Prostate gland (tissue), 2 donors: ENCODE results near the gene MRPL1. TPM values are rescaled to one million over a fixed set of nuclear protein-coding genes. Genes with fewer than 3 reads are reported as not detected.
A peak's percentile ranks its signal among the peaks of the same experiment; 100 is the strongest.

ENCODE experiments used
- DNase-seq: peaks from one replicate; pipeline ENCODE4 v3.0.0-alpha.2; 2019; ENCODE audit warnings: low spot score
- H3K27ac ChIP-seq, 2 donors: fragments of 200-600 bp; sonication (generic); 2 replicates each; pipeline ENCODE4 v1.5.1; 2017 to 2019
- H3K27me3 ChIP-seq: fragments of 200-600 bp; sonication (generic); replicated peaks from 2 replicates; pipeline ENCODE4 v1.5.1; 2019; ENCODE audit not compliant: insufficient read depth
- H3K36me3 ChIP-seq, 2 donors: fragments of 200-600 bp; sonication (generic); 1 replicate in 1 of 2; 2 replicates in 1 of 2; pipeline versions ENCODE4 v1.5.1 to v1.8.1; 2017 to 2019
- H3K4me1 ChIP-seq: fragments of 200-600 bp; sonication (generic); replicated peaks from 2 replicates; pipeline ENCODE4 v1.5.1; 2019
- H3K4me3 ChIP-seq, 2 donors: fragments of 200-600 bp; sonication (generic); 2 replicates each; pipeline ENCODE4 v1.5.1; 2017 to 2019
- H3K9me3 ChIP-seq: fragments of 200-600 bp; sonication (generic); 2 replicates; pipeline ENCODE4 v1.5.1; 2017
- CTCF ChIP-seq, 4 experiments: fragments of 200-600 bp in 2 of 4; fragments of 450-650 bp in 2 of 4; sonication (generic) in 2 of 4; IDR thresholded peaks; 1 replicate in 3 of 4; 2 replicates in 1 of 4; pipeline ENCODE4 v1.5.1; 2016 to 2019; ENCODE audit warnings: antibody characterized with exemption in 4 of 4, mild to moderate bottlenecking in 2 of 4, moderate library complexity in 2 of 4
- POLR2A ChIP-seq: fragments of 450-650 bp; IDR thresholded peaks from one replicate; pipeline ENCODE4 v1.6.1; 2016; ENCODE audit warnings: antibody characterized with exemption, mild to moderate bottlenecking
- POLR2AphosphoS5 ChIP-seq: sonication (generic); formaldehyde crosslinking; IDR thresholded peaks from one replicate; pipeline ENCODE4 v1.6.1; 2017; ENCODE audit warnings: antibody characterized with exemption
- WGBS: methylation state at CpG from one replicate; pipeline ENCODE4 v1.1.5; 2018; 5-methylcytosine and 5-hydroxymethylcytosine counted together
- intact Hi-C: fragments of 100-400 bp; cut with DNase I; formaldehyde crosslinking; loops from one replicate; pipeline ENCODE4 v1.14.2; 2022
- total RNA-seq, 2 donors: library from RNA; depleted of rRNA; stranded (reverse); fragments of >200 nt; gene quantifications; one replicate each; pipeline ENCODE4 v1.1.0, GENCODE V29; 2016

MRPL1 gene
- total RNA-seq, 2 donors from 2014 or later: 9.1 to 21.4 TPM

GRCh38 chr4:77921701-77922100 lies 59.1 kb downstream of the MRPL1 start:
- Histone ChIP-seq H3K9me3 (no peaks in the 10 kb centered on the region), H3K4me3 (no peak overlapping the region), H3K27me3 (no peaks in the 10 kb centered on the region), H3K4me1 (peaks cover 7% of the 10 kb centered on the region), H3K27ac (peak overlapping the region; percentile 15 to 60), H3K36me3 (no peaks in the 10 kb centered on the region)
- TF ChIP-seq POLR2AphosphoS5 (peak; percentile 83), POLR2A (no peak)
- 29% methylated on average over 5 of the region's 5 CpGs for WGBS
- intact Hi-C loops: no loop called here
- no peak for DNase-seq

- peak overlapping the region in 1 of 2 donors; percentile 60 for H3K27ac ChIP-seq
- 94% methylated on average over 4 of the region's 4 CpGs for WGBS
- intact Hi-C loops: no loop called here
Measured at GRCh38 chr4:77922158-77923094, 59.8 kb downstream of the MRPL1 start.

GRCh38 chr4:77927991-77928925 lies 65.6 kb downstream of the MRPL1 start:
- H3K4me3 ChIP-seq: no peak overlapping the region
- H3K27ac ChIP-seq: peak overlapping the region in 1 of 2 donors; percentile 42
- H3K4me1 ChIP-seq: no peaks in the 10 kb centered on the region
- peak; percentile 71 for DNase-seq
- TF ChIP-seq CTCF (IDR thresholded peaks at IDR 0.05) (no peak), POLR2A (no peak), POLR2AphosphoS5 (peak; percentile 93)
- H3K27me3 ChIP-seq: no peaks in the 10 kb centered on the region
- no peaks in the 10 kb centered on the region for H3K9me3 ChIP-seq
- WGBS: 3% methylated on average over 1 of the region's 1 CpG
- no peaks in the 10 kb centered on the region for H3K36me3 ChIP-seq
- intact Hi-C loops: no loop called here

More at GRCh38 chr4:77922158-77923094, 59.8 kb downstream of the MRPL1 start:
- no peak overlapping the region for H3K4me3 ChIP-seq
- no peaks in the 10 kb centered on the region for H3K27me3 ChIP-seq
- no peaks in the 10 kb centered on the region for H3K9me3 ChIP-seq
- H3K36me3 ChIP-seq: no peaks in the 10 kb centered on the region
- no peak for DNase-seq
- H3K4me1 ChIP-seq: peaks cover 7% of the 10 kb centered on the region
- TF ChIP-seq POLR2AphosphoS5: no peak
- no peak for TF ChIP-seq POLR2A
- TF ChIP-seq CTCF (IDR thresholded peaks at IDR 0.05): no peak

GRCh38 chr4:77930154-77930639 lies 67.6 kb downstream of the MRPL1 start:
- H3K9me3 ChIP-seq: no peaks in the 10 kb centered on the region
- no peak overlapping the region for H3K4me3 ChIP-seq
- no peak for DNase-seq
- H3K4me1 ChIP-seq: no peaks in the 10 kb centered on the region
- TF ChIP-seq POLR2AphosphoS5 (no peak), POLR2A (no peak), CTCF (IDR thresholded peaks at IDR 0.05) (no peak)
- intact Hi-C loops: no loop called here
- H3K27ac ChIP-seq: no peak overlapping the region
- 95% methylated on average over 7 of the region's 7 CpGs for WGBS
- no peaks in the 10 kb centered on the region for H3K36me3 ChIP-seq
- H3K27me3 ChIP-seq: no peaks in the 10 kb centered on the region

GRCh38 chr4:77930876-77931275 lies 68.2 kb downstream of the MRPL1 start:
- 79% methylated on average over 4 of the region's 4 CpGs for WGBS
- intact Hi-C loops: no loop called here
- no peak overlapping the region for H3K27ac ChIP-seq
- no peaks in the 10 kb centered on the region for H3K27me3 ChIP-seq
- H3K4me1 ChIP-seq: no peaks in the 10 kb centered on the region
- H3K36me3 ChIP-seq: no peaks in the 10 kb centered on the region
- no peaks in the 10 kb centered on the region for H3K9me3 ChIP-seq
- H3K4me3 ChIP-seq: no peak overlapping the region
- TF ChIP-seq CTCF (IDR thresholded peaks at IDR 0.05) (no peak), POLR2AphosphoS5 (no peak)
- DNase-seq: no peak
